Kidney epithelial cell (primary cell): Measurements from ENCODE around the gene ACOT7. TPM values are rescaled to one million over a fixed set of nuclear protein-coding genes. Genes with fewer than 3 reads are reported as not detected.

Experiments
- DNase-seq: peaks from one replicate; pipeline ENCODE4 v3.0.0-alpha.2; 2010; ENCODE audit warnings: low read depth
- H3K27me3 ChIP-seq: 2 replicates; pipeline ENCODE4 v1.6.0; 2011; ENCODE audit warnings: low read length; ENCODE audit not compliant: control insufficient read depth, insufficient read depth
- H3K36me3 ChIP-seq: 2 replicates; pipeline ENCODE4 v1.5.1; 2011; ENCODE audit warnings: low read length; ENCODE audit not compliant: control insufficient read depth, insufficient read depth
- H3K4me3 ChIP-seq: 2 replicates; pipeline ENCODE4 v1.5.1; 2011; ENCODE audit warnings: low read depth, mild to moderate bottlenecking, control low read depth, low read length
- total RNA-seq: library from RNA; depleted of rRNA; stranded (reverse); fragments of >200 nt; gene quantifications from 2 replicates; pipeline ENCODE4 v1.2.3, GENCODE V29; 2015
- TF ChIP-seq, protein P1 (sequence below): IDR thresholded peaks from 2 replicates; pipeline ENCODE4 v1.5.1; 2011; ENCODE audit warnings: mild to moderate bottlenecking, moderate library complexity, low read length, control low read depth, inconsistent platforms; ENCODE audit not compliant: insufficient read depth, poor library complexity, severe bottlenecking

ACOT7 gene
- total RNA-seq, 1 donor from 2014 or later: 79.8 TPM

DNA sequence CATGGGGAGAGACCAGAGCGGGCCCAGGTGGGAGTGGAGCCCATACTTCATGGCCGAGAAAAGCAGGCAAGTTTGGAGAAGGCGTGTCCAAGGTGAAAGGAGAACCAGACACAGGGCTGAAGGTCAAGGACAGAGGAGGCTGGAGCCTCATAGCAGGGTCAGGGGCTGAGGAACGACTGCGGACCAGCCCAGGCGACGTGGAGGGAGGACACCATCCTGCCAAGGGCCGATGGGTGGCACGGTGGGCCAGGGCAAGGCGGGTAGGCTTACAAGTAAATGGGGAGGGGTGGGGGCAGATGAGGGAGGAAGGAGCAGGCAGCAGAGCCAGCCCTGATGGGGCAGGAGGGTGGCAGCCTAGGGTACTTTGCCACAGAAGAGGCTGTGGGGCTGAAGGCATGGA is 114.5 kb downstream of the ACOT7 start:
- TF ChIP-seq, protein P1, sequence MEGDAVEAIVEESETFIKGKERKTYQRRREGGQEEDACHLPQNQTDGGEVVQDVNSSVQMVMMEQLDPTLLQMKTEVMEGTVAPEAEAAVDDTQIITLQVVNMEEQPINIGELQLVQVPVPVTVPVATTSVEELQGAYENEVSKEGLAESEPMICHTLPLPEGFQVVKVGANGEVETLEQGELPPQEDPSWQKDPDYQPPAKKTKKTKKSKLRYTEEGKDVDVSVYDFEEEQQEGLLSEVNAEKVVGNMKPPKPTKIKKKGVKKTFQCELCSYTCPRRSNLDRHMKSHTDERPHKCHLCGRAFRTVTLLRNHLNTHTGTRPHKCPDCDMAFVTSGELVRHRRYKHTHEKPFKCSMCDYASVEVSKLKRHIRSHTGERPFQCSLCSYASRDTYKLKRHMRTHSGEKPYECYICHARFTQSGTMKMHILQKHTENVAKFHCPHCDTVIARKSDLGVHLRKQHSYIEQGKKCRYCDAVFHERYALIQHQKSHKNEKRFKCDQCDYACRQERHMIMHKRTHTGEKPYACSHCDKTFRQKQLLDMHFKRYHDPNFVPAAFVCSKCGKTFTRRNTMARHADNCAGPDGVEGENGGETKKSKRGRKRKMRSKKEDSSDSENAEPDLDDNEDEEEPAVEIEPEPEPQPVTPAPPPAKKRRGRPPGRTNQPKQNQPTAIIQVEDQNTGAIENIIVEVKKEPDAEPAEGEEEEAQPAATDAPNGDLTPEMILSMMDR: no peak
- Histone ChIP-seq H3K27me3 (no peaks in the 10 kb centered on the region), H3K4me3 (no peak overlapping the region), H3K36me3 (no peaks in the 10 kb centered on the region)
- no peak for DNase-seq

DNA sequence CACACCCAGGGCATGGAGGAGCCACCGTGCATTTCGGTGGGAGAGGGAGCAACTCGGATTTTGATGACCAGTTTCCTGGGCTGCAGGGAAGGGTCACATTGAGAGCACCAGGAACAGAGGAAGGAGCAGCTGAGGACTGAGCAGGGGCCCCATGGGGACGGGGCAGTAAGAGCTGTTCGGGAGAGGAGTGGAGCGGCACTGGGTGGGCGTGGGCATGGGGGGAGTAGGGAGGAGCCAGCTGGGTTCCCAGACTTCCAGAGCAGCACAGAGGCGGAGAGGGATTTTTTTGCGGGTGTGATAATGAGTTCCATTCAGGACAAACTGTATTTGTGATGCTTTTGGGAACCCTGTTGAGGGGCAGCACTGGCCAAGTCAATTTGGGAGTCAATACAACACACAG is 115.3 kb downstream of the ACOT7 start:
- DNase-seq: no peak
- TF ChIP-seq, protein P1: no peak
- Histone ChIP-seq H3K4me3 (no peak overlapping the region), H3K27me3 (no peaks in the 10 kb centered on the region), H3K36me3 (no peaks in the 10 kb centered on the region)

DNA sequence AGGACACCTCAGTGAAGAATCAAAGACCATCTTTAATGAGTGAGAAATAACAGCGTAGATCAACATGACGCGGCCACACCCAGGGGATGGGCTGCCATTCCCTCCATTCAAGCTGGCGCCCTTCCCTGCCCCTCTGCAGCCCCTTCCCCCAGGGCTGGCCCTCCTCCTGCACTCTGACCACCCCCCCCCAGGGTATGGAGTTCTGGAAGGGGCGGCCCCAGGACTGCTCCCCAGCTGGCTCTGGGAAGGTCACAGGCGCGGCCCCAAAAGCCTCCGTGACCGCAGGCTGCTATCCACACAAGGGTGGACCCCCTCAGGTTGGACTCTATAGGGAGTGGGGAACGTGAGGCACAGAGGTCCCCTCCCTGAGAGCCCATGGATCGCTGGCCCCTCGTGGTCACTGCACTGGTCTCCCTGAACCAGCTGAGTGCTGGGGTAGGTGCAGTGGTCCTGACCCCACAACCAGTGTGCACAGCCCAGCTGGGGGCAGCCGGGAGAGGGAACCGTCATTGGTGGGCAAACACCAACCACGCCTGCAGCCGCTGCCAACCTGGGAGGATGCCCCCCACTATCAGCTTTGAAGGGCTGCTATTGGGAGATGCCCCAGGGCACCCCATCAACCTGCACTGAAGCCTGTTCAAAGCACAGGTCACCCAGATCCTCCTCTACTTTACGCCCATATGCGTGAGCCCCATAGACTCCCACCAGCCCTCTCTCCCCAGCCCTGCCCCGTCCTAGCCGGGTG is 116.6 kb downstream of the ACOT7 start:
- TF ChIP-seq, protein P1: no peak
- Histone ChIP-seq H3K4me3 (no peak overlapping the region), H3K36me3 (no peaks in the 10 kb centered on the region), H3K27me3 (no peaks in the 10 kb centered on the region)
- DNase-seq: no peak

DNA sequence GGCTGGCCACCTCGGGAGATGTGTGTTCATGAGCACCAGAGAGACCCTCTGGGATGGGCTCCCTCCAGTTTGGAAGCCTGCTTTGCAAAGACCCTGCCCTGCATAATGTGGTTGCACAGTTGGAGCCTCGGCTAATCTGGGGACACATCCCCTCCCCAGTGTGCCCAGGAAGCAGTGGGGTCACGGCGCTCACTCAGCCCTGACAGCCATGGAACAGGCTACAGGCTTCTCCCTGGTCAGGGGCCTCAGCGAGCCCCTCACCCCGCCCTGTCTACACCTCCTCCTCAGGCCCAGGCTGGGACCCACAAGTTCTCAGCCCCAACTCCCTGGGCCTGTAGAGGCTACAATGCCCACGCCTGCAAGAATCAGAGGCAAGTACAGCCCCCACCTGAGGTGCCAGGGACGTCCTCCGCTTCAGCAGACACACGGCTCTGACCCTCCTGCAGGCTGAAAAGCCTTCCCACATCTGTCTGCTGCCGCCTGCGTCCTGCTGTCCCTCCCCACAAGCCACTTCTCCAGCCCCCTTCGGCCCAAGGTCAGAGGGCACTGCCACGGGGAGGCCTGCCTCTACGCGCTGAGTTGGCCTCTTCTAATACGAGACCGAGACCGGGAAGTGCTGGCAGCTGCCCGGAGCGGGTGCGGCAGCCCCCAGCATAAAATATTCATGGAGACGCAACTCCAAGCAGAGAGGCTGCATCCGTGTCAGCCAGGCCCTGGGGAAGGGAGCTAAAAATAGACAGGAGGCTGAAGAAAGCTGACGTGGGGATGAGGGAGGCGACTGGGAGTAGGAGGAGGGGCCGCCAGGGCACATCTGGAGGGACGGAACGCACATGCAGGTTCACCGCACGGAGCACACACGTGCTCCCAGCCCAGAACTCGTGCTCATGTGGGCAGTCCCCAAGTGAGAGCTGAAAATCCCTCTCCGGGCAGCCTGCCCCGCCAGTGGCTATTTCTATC is 117.5 kb downstream of the ACOT7 start:
- TF ChIP-seq, protein P1: no peak
- no peaks in the 10 kb centered on the region for H3K36me3 ChIP-seq
- no peaks in the 10 kb centered on the region for H3K27me3 ChIP-seq
- no peak for DNase-seq
- no peak overlapping the region for H3K4me3 ChIP-seq

DNA sequence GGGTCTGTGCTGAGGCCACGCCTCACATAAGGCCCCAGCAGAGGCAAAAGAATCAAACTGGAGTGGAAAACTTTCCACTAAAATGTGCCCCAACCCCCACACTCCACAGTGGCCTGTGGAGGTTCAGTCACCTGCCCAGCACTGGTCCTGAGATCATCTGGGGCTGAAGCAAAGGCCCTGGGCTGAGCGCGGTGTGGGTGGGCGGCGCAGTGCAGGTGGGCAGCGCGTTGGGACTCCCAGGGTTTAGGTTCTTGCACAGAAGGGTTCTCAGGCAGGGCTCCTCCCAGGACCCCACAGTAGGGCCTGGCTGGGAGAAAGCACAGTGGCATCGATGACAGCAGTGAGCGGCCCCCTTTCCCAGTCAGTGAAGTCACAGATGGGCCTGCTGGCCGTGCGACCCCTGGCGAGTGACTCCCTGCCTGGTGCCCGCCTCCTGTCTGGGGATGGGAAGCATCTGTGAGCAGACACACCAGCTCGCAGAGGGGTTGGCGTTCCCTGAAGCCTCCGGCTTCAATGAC is 118.9 kb downstream of the ACOT7 start:
- Histone ChIP-seq H3K27me3 (no peaks in the 10 kb centered on the region), H3K36me3 (no peaks in the 10 kb centered on the region), H3K4me3 (no peak overlapping the region)
- TF ChIP-seq, protein P1: no peak
- DNase-seq: no peak
